MG63 (cell line): ENCODE measurements around the gene EML2. TPM values are rescaled to one million over a fixed set of nuclear protein-coding genes. Genes with fewer than 3 reads are reported as not detected.
A peak's percentile ranks its signal among the peaks of the same experiment; 100 is the strongest.

Source experiments
- DNase-seq: peaks from one replicate; pipeline ENCODE4 v3.0.0-alpha.2; 2020
- H3K27me3 ChIP-seq: fragments of 250-450 bp; sonication (Bioruptor Pico); 2 replicates; pipeline ENCODE4 v1.5.1; 2020; ENCODE audit warnings: mild to moderate bottlenecking, moderate library complexity
- H3K36me3 ChIP-seq: fragments of 250-450 bp; sonication (Bioruptor Pico); 2 replicates; pipeline ENCODE4 v1.5.1; 2020; ENCODE audit warnings: mild to moderate bottlenecking, moderate library complexity
- H3K4me3 ChIP-seq: fragments of 250-450 bp; sonication (Bioruptor Pico); 2 replicates; pipeline ENCODE4 v1.5.1; 2020; ENCODE audit warnings: mild to moderate bottlenecking, moderate library complexity
- H3K9me3 ChIP-seq: fragments of 250-450 bp; sonication (Bioruptor Pico); 2 replicates; pipeline ENCODE4 v1.5.1; 2020; ENCODE audit warnings: mild to moderate bottlenecking, moderate library complexity
- total RNA-seq: library from RNA; depleted of rRNA; stranded (reverse); fragments of >200 nt; shearing (Covaris generic); gene quantifications from 2 replicates; pipeline ENCODE4 v1.2.3, GENCODE V29; 2014; ENCODE audit warnings: low replicate concordance

EML2 gene
- total RNA-seq, 1 experiment from 2014 or later = 22.0 TPM

GRCh38 chr19:45659096-45659729 lies 20.0 kb upstream of the EML2 start:
- Histone ChIP-seq H3K27me3 (no peaks in the 10 kb centered on the region), H3K9me3 (no peaks in the 10 kb centered on the region), H3K4me3 (no peak overlapping the region), H3K36me3 (no peaks in the 10 kb centered on the region)
- no peak for DNase-seq

GRCh38 chr19:45657520-45658167 lies 18.4 kb upstream of the EML2 start:
- Histone ChIP-seq H3K9me3 (no peaks in the 10 kb centered on the region), H3K27me3 (no peaks in the 10 kb centered on the region), H3K4me3 (no peak overlapping the region), H3K36me3 (no peaks in the 10 kb centered on the region)
- no peak for DNase-seq

- DNase-seq = no peak
- no peaks in the 10 kb centered on the region for H3K9me3 ChIP-seq
- no peaks in the 10 kb centered on the region for H3K27me3 ChIP-seq
- H3K4me3 ChIP-seq = no peak overlapping the region
- no peaks in the 10 kb centered on the region for H3K36me3 ChIP-seq
Observed at GRCh38 chr19:45655073-45655472, 15.9 kb upstream of the EML2 start.

GRCh38 chr19:45653634-45654033 lies 14.4 kb upstream of the EML2 start:
- DNase-seq = no peak
- Histone ChIP-seq H3K9me3 (no peaks in the 10 kb centered on the region), H3K36me3 (no peaks in the 10 kb centered on the region), H3K4me3 (no peak overlapping the region), H3K27me3 (no peaks in the 10 kb centered on the region)

- H3K36me3 ChIP-seq = no peaks in the 10 kb centered on the region
- H3K27me3 ChIP-seq = no peaks in the 10 kb centered on the region
- no peak overlapping the region for H3K4me3 ChIP-seq
- no peak for DNase-seq
- H3K9me3 ChIP-seq = no peaks in the 10 kb centered on the region
Observed at GRCh38 chr19:45650722-45651121, 11.5 kb upstream of the EML2 start.

GRCh38 chr19:45646345-45646698 lies 7.1 kb upstream of the EML2 start:
- DNase-seq = no peak
- Histone ChIP-seq H3K4me3 (no peak overlapping the region; the same call in 1 of the 2 replicates), H3K36me3 (no peaks in the 10 kb centered on the region)

GRCh38 chr19:45645631-45646344 lies 6.6 kb upstream of the EML2 start:
- Histone ChIP-seq H3K9me3 (no peaks in the 10 kb centered on the region), H3K27me3 (no peaks in the 10 kb centered on the region), H3K36me3 (no peaks in the 10 kb centered on the region), H3K4me3 (peak overlapping the region; percentile 31)
- peak; percentile 71 for DNase-seq

More at GRCh38 chr19:45646345-45646698, 7.1 kb upstream of the EML2 start:
- H3K27me3 ChIP-seq = no peaks in the 10 kb centered on the region
- H3K9me3 ChIP-seq = no peaks in the 10 kb centered on the region

- no peaks in the 10 kb centered on the region for H3K27me3 ChIP-seq
- no peak overlapping the region for H3K4me3 ChIP-seq
- no peaks in the 10 kb centered on the region for H3K36me3 ChIP-seq
- no peaks in the 10 kb centered on the region for H3K9me3 ChIP-seq
- DNase-seq = no peak
Observed at GRCh38 chr19:45645068-45645630, 6.0 kb upstream of the EML2 start.

GRCh38 chr19:45643927-45644771 lies 5.0 kb upstream of the EML2 start:
- H3K4me3 ChIP-seq = no peak overlapping the region
- H3K9me3 ChIP-seq = no peaks in the 10 kb centered on the region
- H3K36me3 ChIP-seq = no peaks in the 10 kb centered on the region
- no peaks in the 10 kb centered on the region for H3K27me3 ChIP-seq
- DNase-seq = no peak

GRCh38 chr19:45643024-45643926 lies 4.1 kb upstream of the EML2 start:
- no peaks in the 10 kb centered on the region for H3K27me3 ChIP-seq
- no peak overlapping the region for H3K4me3 ChIP-seq
- H3K9me3 ChIP-seq = no peaks in the 10 kb centered on the region

GRCh38 chr19:45641274-45642105 lies 2.3 kb upstream of the EML2 start:
- peak; percentile 92 for DNase-seq
- Histone ChIP-seq H3K4me3 (peak overlapping the region; percentile 33), H3K9me3 (no peaks in the 10 kb centered on the region), H3K27me3 (no peaks in the 10 kb centered on the region), H3K36me3 (peaks cover 5% of the 10 kb centered on the region)

More at GRCh38 chr19:45643024-45643926, 4.1 kb upstream of the EML2 start:
- peak; percentile 81 for DNase-seq
- peaks cover 2% of the 10 kb centered on the region for H3K36me3 ChIP-seq

- Histone ChIP-seq H3K36me3 (peaks cover 5% of the 10 kb centered on the region), H3K4me3 (no peak overlapping the region), H3K9me3 (no peaks in the 10 kb centered on the region), H3K27me3 (no peaks in the 10 kb centered on the region)
- DNase-seq = no peak
Observed at GRCh38 chr19:45640849-45641273, 1.7 kb upstream of the EML2 start.

- Histone ChIP-seq H3K9me3 (no peaks in the 10 kb centered on the region), H3K36me3 (peaks cover 5% of the 10 kb centered on the region), H3K27me3 (no peaks in the 10 kb centered on the region), H3K4me3 (peak overlapping the region; percentile 73)
- no peak for DNase-seq
Observed at GRCh38 chr19:45637890-45638667, 1.1 kb downstream of the EML2 start.

GRCh38 chr19:45636902-45637301 lies 2.3 kb downstream of the EML2 start:
- no peak overlapping the region for H3K4me3 ChIP-seq
- peaks cover 5% of the 10 kb centered on the region for H3K36me3 ChIP-seq

More at GRCh38 chr19:45636902-45637301, 2.3 kb downstream of the EML2 start:
- no peak for DNase-seq
- Histone ChIP-seq H3K27me3 (no peaks in the 10 kb centered on the region), H3K9me3 (no peaks in the 10 kb centered on the region)
